HG02588 (cell line): ENCODE results near the gene NCOA7.
"Not testable (repeated sequence)": the region's sequence is repeated elsewhere in the genome, so short reads cannot be mapped to it uniquely, and the experiment has no call there.

Source experiments
- ATAC-seq: cut with Tn5 transposase; IDR thresholded peaks from one replicate; pipeline ENCODE4 v1.9.1; 2021; ENCODE audit warnings: mild to moderate bottlenecking, moderate library complexity; ENCODE audit not compliant: unreplicated experiment

Gene NCOA7

DNA sequence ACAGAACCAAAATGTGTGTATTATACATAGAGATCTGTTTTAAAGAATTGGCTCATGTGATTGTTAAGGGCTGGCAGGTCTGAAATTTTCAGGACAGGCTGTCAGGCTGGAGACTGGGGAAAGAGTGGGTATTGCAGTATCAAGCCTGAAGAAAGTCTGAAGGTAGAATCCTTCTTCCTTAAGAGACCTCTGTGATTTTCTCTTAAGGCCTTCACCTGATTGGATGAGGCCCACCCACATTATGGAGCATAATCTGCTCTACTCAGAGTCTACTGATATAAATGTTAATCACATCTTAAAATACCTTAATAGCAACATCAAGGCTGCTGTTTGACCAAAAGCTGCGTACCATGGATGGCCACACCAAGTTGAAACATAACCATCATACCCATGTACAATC, 122.4 kb downstream of the NCOA7 start:
- ATAC-seq: no peak

DNA sequence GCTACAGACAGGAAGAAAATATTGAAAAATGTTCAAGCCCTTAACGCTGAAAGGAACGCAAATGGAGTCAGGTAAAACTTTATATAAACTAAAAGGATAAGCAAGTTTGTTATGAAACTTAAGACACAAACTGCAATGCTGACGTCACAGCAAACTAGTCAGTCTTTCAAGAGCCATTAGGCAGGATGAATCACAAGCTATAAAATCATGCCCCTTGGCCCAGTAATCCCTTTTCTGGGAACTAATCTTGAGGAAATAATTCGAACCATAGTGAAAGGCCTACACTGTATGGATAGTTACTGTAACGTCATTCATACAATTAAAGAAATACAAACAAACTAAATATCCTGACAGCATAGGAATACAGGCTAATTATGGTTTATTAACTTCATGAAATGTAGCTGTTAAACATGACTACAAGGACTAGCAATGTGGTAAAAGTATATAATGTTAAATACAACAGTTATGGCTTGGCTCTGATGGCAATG, 123.1 kb downstream of the NCOA7 start:
- ATAC-seq: no peak

DNA sequence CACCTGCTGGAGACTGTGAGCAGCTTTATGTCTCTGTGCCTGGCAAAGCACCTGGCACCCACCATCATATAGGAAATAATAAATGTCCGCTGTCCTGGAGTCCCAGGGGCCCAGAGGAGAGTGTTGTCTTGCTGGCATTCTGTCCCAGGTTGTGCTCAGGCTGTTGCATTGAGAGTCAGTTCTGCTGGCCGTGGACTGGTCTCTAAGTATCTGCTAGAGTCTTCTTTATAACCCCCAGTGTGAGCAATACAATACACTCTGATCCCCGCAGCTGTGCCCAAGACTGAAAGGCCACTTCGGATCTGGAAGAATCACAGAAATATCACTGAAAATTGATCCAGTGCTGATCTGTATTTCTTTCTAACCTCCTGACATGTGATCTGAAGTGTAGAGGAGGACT, 127.5 kb downstream of the NCOA7 start:
- ATAC-seq: no peak

DNA sequence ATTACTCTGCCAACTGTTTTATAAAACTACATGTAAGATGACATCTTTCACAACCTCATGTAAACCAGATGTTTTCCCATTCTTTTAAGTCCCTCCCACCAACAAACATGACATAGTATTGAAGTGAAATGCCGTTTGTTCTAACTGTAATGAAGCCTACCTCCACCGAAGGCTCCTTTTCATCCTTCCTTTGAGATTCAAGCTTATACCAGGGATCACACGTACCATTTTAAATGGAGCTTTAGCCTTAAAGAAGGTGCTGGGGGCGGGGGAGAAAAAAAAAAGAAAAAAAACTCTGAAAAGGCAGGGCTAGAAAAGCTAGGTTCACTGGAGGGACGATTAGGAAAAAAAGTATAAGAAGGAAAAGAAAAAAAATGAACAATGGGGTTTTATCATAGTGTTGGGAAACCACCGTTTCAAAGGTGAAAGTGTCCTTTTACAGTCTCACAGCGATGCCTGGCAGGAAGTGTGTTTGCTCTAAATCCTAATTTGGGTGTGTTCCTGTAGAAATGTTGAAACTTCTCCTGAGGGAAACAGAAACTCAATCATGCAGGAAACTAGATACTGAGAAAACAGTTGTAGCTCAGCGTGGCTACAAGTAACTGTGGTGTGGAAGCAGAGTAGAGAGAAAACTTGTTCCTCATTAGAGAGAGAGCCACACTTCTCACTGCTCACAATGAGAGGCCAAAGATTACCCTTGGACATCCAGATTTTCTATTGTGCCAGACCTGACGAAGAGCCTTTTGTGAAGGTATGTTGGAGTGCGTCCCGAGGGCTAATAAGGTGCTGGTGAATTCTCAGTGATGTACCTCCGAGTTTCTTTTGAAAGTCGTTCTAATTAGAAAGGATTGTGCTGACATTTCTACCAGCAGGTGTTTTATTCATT, 128.2 kb downstream of the NCOA7 start:
- peak; percentile 97 for ATAC-seq

DNA sequence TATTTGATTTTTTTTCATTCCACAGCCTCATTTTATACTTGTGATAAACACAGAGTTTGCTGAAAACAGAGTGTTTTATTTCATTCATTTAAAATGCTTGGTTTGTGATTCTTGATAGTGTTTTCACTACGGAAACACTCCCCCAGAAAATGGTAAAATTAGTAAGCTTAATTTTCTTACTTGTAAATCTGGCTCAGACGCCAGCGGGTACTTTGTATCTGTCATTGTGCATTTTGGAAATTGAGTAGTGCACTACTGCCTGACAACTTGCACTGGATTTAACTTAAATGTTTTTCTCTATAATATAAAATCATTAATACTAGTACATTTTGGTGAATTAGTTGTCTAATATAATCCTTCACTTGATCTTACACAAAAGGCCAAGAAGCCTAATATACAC, 128.9 kb downstream of the NCOA7 start:
- no peak for ATAC-seq

DNA sequence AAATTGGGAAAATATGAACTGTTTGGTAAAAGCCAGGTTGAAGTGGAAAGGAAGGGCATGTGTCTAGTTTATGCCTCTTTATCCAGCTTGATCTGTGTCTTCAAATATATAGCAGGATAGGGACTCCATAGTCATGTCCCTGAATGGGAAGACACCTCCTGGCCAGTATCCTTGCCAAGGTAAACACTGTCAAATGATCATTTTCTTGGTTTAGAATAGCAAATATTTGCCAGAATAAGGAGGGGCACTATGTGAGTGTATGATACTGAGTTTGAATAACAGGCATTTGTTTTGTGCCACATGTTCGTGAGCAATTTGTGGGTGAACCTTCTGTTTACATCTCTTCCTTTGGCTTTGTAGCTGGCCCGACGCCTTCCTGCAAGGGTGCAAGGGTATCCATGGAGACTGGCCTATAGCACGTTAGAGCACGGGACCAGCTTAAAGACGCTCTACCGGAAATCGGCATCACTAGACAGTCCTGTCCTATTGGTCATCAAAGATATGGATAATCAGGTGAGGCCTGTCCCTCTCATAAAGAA, 131.6 kb downstream of the NCOA7 start:
- ATAC-seq: no peak

DNA sequence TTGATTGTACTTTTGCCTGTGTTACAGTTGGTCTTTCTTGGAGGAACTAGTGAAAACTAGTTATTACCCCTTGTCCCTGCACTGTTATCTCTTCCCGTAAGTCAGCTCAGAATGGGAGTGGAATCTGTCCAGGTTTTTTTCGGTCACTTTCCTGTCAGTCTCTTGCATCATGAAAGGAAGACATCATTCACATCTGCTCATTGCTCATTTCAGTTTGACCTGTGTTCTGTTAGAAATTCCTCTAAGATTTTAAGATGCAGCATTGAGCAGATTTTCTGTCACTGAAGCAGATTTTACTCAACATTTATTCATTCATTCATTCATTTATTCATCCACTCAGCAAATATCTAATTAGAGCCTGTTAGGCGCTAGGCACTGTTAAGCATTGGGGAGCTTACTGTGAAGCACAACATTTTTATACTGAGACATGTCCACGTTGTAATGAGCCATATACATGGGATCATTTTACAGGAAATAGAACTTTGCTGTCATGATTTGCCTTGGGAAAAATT, 132.7 kb downstream of the NCOA7 start:
- ATAC-seq: no peak

DNA sequence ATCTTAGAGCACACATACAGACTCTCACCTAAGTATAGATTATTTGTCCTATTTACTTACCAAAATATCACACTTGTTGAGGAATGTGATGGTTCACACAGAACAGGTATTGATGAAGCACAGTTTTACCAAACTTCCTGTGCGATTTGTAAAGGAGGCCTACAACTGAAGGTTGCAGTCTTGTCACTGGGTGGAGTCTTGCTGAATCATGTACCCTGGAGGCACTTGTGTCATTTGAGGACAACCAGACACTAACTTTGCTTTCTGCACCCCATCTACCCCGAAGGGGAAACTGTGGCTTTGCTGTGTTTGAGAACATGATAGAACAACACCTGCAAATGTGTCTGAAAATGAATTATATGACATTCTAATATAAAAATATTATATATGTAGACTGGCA, 133.4 kb downstream of the NCOA7 start:
- no peak for ATAC-seq

DNA sequence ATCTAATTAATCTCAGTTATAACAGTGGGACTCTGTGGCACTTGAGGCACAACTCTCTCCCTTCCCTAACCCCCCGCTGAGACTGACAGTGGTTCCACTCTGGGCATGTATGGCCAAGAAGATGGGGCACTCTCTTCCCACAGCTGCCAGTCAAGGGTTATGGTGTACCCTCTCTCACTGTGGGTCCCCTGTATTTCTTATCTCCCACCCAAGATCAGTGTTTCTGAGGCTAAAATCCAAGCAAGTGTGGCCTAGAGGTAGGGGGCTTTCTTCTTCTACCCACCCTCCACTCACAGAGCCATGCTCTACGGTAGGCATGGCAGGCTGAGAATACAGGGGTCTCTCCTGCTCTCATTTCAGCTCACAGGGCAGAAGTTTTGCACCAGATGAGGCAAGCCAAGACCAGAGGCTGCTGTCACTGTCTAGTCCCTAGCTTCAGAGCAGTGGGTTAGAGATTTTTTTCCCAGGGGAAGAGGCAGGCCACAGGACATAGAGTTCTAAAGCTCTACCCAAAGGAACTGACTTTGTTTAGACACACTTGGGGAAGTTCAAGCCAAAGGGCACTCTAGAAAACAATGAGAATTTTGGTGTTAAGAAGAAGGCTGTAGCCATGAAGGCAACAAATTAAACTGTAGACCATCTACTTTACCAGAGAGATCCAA, 134.1 kb downstream of the NCOA7 start:
- ATAC-seq: no peak

DNA sequence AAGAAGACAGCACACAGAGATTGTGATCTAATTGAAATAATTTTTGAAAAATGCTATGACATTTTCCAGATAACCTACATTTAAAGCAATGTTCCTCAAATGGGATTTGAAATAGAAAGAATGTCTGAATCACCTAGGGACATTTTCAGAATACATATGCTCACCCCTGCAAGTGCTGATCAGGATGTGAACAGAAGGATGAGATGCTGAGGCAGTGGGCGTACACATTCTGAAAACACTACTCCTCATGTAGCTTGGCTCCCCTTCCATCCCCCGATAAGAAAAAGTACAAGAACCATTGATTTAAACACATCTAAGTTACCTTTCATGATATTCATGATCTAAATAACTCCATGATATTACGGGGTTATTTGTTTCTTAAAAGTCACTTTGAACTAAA, 136.0 kb downstream of the NCOA7 start:
- ATAC-seq: no peak

DNA sequence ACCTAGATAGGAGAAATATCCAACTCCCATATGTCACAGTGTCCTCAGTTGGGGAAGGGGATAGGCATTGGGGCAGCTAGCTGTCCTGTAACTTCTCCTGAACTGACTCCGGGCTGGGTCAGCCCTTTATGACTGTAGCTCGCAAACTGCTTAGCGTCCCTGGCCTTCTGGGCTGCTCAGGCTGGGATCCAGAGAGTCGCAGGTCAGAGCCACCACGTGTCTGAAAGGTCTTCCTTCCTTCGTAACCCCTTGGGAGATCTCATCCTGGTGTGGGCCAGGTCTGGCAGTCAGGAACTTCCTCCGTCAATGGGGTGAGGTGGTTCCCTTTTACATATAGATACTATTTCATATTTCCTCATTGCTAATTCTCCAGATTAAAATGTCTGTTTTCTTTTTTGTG, 137.0 kb downstream of the NCOA7 start:
- ATAC-seq: no peak

DNA sequence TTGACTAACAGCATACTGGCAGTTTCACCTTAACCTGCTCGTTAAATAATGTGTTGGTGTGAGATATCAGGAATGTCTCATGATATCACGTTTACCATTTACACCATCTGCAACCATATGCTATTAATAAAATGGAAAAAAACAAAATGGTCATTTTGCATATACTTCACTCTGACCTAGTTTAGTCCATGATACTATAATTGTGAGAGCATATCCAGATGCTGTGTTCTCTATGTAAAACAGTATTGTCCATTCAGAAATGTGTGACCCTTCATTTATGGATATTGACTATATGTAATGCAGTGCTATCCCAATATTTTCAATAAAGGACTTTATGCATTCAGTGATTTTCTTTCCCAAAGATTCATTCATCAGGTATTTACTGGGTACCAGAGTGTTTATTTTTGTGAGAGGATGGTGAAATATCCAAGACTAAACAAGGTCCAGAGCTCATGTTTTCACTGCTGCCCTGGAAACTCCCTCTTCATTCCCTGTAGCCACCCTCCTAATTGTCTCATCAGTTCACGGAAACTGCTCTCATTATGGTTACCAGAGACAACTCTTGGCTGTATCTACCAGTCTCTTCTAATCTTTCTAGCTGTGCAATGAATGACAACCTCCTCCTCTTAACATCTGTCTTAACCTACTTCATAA, 140.1 kb downstream of the NCOA7 start:
- ATAC-seq: no peak

DNA sequence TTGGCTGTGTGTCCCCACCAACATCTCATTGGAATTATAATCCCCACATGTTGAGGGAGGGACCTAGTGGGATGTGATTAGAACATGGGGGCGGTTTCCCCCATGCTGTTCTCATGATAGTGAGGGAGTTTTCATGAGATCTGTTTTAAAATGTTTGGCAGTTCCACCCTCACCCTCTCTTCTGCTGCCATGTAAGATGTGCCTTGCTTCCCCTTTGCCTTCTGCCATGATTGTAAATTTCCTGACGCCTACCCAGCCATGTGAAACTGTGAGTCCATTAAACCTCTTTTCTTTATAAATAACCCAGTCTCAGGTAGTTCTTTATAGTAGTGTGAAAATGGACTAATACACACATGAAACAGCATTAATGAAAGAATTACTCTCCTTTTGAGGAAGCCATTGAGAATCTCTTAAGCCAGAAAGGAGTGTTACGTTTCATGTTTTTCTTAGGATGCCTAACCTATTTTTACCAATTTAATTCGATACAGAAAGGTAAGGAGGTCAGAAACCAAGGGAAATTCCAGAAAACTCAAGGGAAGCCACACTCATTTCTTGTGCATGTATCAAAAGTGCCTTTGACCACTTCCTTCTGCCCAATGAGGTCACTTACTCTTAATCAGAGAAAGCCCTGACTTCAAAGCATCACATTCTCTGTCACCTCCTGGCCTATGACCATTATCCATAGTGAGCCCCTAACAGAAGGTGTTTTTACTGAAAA, 141.1 kb downstream of the NCOA7 start:
- ATAC-seq: peak; percentile 65

DNA sequence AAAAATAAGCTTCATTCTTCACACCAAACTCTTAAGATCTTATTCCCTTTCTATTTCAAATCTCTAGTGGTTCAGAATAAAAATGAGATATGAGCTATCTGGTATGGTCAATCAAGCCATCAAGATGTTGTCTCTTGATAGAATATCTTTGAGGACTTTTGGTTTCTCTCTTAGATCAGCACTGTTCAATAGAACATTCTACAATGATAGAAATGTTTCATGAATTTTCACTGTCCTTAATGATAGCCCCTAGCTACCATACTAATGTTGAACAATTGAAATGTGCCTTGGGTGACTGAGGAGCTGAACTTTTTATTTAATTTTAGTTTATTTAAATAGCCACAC, 141.7 kb downstream of the NCOA7 start:
- no peak for ATAC-seq

DNA sequence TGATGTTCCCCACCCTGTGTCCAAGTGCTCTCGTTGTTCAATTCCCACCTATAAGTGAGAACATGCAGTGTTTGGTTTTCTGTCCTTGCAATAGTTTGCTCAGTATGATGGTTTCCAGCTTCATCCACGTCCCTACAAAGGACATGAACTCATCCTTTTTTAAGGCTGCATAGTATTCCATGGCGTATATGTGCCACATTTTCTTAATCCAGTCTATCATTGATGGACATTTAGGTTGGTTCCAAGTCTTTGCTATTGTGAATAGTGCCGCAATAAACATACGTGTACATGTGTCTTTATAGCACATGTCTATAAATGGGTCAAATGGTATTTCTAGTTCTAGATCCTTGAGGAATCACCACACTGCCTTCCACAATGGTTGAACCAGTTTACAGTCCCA, 144.8 kb downstream of the NCOA7 start:
- ATAC-seq: not testable (repeated sequence)

DNA sequence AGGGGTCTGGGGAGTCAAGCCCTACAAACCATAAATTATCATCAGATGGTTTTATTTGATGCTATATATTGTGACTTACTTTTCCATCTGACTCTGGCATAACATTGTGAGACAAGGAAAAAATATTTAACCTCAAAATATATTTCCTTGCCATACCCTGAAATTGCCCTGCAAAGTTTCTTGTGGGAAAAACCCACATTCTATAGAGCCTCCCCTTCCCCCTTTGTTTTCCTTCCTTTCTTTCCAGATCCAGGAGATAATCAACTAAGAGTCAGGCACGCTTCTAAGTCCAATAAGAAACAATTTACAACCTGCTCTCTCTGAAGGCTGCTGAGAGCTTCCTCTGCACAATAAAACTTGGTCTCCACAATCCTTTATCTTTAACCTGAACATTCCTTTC, 148.3 kb downstream of the NCOA7 start:
- ATAC-seq: no peak

DNA sequence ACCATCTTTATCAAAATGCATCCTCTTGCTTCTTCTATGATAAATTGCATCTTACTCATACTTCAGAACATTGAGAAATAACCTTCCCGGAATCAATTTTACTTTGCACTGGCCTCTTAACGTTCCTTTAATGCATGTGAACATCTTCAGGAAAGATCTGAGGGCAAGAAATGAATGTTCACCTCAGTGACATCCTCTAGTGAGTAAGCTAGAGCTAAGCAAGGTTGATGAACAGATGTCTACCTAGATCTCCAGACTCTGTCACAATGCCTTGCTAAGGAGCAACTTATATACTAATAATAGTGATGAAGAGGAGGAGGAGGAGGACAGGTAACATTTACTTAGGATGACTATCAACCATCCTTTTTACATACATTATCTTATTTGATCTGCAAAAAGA, 149.0 kb downstream of the NCOA7 start:
- ATAC-seq: no peak

DNA sequence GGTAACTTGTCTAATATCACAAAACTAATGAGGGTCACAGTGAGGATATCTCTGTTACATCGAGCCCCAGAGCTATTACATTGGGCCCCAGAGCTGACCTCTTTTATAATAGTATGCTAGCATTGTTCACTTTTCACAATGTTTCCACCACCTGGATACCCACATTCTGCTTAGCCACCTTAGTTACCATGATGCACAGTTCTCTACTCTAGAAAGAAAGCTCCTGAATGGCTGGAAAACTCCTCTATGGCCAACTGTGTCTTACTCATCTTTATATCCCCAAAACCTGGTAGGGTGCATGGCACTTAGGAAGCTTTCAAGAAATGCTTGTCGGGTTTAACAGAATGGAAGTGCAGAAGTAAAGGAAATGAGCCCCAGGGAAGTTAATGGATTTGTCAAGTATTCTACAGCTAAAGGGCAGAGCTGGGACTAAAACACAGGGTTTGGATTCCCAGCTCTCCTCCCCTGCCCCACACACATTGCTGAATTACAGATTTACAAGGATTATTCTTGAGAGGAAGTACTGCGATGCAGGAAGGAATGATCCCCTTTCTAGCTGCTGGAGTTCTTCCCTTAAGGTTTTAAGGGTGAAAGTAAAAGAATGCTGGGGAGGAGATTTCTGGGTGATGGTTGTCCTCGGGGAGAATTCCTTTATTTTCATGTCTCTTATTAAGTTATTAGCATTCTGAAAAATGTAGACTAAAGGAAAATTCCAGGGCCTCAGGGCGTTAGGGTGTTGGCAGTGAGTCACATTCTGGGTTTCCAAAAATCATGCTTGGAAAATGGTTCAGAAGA, 149.7 kb downstream of the NCOA7 start:
- no peak for ATAC-seq

DNA sequence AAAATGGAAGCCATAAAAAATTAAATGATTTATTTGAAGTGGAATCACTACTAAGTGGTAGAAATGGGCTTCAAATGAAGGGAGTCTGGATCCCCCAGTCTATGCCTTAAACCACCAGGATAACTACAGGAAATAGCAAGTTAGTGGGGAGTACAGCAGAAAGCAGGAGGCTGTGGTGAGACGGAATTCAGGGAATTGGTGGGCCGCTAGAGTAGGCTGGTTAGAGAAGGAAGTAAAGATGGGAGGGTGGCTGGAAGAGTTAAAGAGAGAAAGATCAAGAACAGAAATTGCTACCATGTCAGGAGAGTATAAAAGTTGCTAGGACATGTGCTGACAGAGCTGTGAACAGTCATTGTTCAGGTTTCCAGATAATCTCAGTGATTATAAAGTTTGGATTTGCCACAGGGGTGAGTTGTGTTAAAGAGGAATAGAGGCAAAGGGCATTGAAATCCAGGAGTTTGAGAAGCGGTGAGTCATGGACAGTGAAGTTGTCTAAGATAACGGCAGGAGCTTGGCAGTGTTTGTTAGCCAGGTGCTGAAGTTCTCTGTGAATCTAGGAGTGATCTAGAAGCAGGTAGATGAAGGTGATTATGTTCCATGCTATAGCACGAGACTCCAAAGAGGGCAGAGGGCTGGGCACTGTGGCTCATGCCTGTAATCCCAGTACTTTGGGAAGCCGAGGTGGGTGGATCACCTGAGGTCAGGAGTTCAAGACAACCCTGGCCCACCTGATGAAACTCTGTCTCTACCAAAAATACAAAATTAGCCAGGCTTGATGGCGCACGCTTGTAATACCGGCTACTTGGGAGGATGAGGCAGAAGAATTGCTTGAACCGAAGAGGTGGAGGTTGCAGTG, 152.1 kb downstream of the NCOA7 start:
- no peak for ATAC-seq
